ENCODE data around the gene ELF1.

Gene ELF1

DNA sequence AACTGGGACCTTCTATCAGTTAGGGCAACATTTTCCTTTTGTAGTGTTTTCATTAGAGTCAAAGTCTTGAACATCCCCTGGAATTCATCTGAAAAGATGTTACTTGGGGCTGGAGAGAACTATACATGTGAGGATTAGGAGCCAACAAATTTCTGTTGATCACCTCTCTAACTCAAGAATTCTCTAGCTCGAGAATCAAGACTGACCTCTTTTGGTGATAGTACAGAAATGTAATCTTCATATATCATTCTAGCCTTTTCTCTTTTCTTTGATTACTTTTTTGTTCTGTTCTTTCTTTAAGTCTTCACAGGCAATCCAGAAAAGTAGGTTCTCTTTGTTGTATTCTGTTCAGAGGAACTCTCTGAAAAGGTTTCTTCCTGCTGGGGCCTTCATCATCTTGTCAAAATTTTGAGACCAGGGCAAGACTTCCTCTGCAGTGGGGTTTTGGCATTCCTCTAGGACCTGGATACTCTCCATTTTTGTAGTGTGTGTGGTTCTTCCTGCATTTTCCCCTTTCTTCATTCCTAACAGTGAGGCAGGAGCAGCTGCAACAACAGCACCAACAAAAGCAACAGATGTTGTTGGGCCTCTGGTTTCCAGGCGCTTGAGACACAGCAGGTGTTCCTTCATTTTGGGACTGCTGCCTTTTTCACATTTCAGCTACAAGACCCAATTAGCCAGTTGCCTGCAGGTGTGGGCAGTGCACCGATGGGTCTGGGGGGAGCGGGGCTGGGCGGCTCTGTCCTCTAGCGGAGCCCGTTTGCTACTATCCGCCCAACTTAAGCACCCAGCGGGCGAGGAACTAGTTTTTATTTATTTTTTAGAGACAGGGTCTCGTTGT is 26.2 kb downstream of the ELF1 start:
- no peak for TF ChIP-seq EZH2phosphoT487 (IDR thresholded peaks at IDR 0.05; ENCODE audit: borderline replicate concordance)
- TF ChIP-seq, protein P1, sequence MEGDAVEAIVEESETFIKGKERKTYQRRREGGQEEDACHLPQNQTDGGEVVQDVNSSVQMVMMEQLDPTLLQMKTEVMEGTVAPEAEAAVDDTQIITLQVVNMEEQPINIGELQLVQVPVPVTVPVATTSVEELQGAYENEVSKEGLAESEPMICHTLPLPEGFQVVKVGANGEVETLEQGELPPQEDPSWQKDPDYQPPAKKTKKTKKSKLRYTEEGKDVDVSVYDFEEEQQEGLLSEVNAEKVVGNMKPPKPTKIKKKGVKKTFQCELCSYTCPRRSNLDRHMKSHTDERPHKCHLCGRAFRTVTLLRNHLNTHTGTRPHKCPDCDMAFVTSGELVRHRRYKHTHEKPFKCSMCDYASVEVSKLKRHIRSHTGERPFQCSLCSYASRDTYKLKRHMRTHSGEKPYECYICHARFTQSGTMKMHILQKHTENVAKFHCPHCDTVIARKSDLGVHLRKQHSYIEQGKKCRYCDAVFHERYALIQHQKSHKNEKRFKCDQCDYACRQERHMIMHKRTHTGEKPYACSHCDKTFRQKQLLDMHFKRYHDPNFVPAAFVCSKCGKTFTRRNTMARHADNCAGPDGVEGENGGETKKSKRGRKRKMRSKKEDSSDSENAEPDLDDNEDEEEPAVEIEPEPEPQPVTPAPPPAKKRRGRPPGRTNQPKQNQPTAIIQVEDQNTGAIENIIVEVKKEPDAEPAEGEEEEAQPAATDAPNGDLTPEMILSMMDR (conservative IDR thresholded peaks at IDR 0.05; ENCODE audit: low read length) = peak; percentile 44
- no peaks in the 10 kb centered on the region for H3K9me2 ChIP-seq (replicated peaks; ENCODE audit: low read depth, low read length)
- no peaks in the 10 kb centered on the region for H3K9me3 ChIP-seq (ENCODE audit: insufficient read depth, low read depth, low read length)
- peak overlapping the region; percentile 12 for H3K9ac ChIP-seq (ENCODE audit: low read depth, low read length, poor library complexity, severe bottlenecking)
- peaks cover 60% of the 10 kb centered on the region for H3K36me3 ChIP-seq (ENCODE audit: insufficient read depth, low read length)
- H3K4me1 ChIP-seq (ENCODE audit: insufficient read depth, low read length, poor library complexity, severe bottlenecking) = peaks cover 71% of the 10 kb centered on the region
- H3K4me3 ChIP-seq (ENCODE audit: low read length, poor library complexity, severe bottlenecking) = no peak overlapping the region
- peaks cover 100% of the 10 kb centered on the region for H4K20me1 ChIP-seq (ENCODE audit: insufficient read depth, low read length, poor library complexity, severe bottlenecking)
- H3K79me2 ChIP-seq (ENCODE audit: insufficient read depth, low read length) = peaks cover 100% of the 10 kb centered on the region
- peak overlapping the region; percentile 48 for H3K4me2 ChIP-seq (ENCODE audit: low read depth, low read length, poor library complexity, severe bottlenecking)
- no peaks in the 10 kb centered on the region for H3K27me3 ChIP-seq (ENCODE audit: insufficient read depth, low read length, poor library complexity, severe bottlenecking)
- H3F3A ChIP-seq (ENCODE audit: low read depth) = no peaks in the 10 kb centered on the region
- H2AFZ ChIP-seq (ENCODE audit: low read length) = no peak overlapping the region

DNA sequence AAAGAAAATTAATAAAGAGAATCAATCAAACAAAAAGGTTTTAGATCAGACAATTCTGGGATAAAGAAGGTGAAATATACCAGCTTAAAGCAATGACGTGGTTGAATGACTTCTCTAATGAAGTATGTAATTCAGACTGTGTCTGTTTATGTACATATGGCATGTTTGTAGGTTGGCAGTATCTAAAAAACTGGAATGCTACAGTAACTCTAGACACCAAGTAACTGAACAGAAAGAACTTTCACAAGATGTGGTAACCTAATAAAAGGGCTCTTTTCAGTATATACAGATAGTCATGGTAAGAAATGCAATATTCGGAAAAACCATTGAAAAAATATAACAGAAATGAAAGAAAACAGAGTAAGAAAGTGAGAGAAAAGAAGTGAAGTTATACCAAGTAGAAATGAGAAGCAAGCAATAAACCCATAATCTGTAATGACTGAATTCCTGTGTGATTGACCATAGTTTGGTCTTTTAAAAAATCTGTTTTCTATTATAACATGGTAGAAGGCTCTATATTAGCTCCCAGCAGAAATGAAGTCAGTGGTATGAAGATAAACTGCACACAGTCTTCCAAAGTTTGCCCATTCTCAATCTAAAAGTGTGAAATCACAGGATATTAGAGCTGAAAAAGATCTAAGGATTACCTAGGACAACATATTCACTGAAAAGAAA is 31.4 kb downstream of the ELF1 start:
- peak overlapping the region; percentile 22 for H3K9ac ChIP-seq (ENCODE audit: low read depth, low read length, poor library complexity, severe bottlenecking)
- H3K4me2 ChIP-seq (ENCODE audit: low read depth, low read length, poor library complexity, severe bottlenecking) = peak overlapping the region; percentile 37
- TF ChIP-seq EZH2phosphoT487 (IDR thresholded peaks at IDR 0.05; ENCODE audit: borderline replicate concordance) = no peak
- TF ChIP-seq, protein P1 (conservative IDR thresholded peaks at IDR 0.05; ENCODE audit: low read length) = no peak
- no peaks in the 10 kb centered on the region for H3K9me3 ChIP-seq (ENCODE audit: insufficient read depth, low read depth, low read length)
- H4K20me1 ChIP-seq (ENCODE audit: insufficient read depth, low read length, poor library complexity, severe bottlenecking) = peaks cover 92% of the 10 kb centered on the region
- H3F3A ChIP-seq (ENCODE audit: low read depth) = peaks cover 12% of the 10 kb centered on the region
- peaks cover 70% of the 10 kb centered on the region for H3K4me1 ChIP-seq (ENCODE audit: insufficient read depth, low read length, poor library complexity, severe bottlenecking)
- peaks cover 24% of the 10 kb centered on the region for H3K36me3 ChIP-seq (ENCODE audit: insufficient read depth, low read length)
- H3K4me3 ChIP-seq (ENCODE audit: low read length, poor library complexity, severe bottlenecking) = no peak overlapping the region
- H3K79me2 ChIP-seq (ENCODE audit: insufficient read depth, low read length) = peaks cover 100% of the 10 kb centered on the region
- H3K9me2 ChIP-seq (replicated peaks; ENCODE audit: low read depth, low read length) = no peaks in the 10 kb centered on the region
- no peak overlapping the region for H2AFZ ChIP-seq (ENCODE audit: low read length)
- H3K27me3 ChIP-seq (ENCODE audit: insufficient read depth, low read length, poor library complexity, severe bottlenecking) = no peaks in the 10 kb centered on the region

DNA sequence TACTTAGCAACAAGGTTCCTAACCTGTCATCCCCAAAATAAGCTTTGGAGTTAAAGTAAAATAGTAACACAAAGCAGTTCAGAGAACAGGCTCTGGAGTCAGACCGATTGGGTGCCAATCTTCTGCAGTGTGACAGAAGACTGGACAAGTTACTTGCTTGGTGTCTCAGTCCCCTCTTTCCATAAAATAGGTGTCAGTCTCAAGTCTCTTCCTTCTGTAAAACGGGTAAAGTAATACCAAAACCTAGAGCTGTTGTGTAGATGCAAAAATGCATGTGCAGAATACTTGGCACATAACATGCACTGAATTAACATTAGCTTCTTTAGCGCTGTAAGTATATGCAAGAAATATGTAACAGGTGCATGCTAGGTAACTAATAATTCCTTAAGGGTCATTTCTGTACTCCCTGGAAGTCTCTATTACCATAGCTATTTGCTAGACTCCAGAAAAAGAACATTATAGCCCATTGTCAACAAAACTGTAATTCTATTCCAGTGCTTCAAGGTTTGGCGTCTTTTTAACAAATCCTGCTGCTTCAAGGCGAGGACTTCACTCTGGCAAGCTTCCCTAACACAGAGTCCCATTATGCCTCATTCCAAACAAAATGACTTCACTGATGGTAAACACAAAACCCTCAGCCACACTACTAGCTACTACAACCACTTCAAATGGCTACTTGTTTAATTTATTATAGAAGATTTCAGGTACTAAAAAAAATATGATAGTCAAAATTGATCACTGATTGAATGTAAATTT is 32.8 kb downstream of the ELF1 start:
- Histone ChIP-seq H3F3A (ENCODE audit: low read depth) (peaks cover 19% of the 10 kb centered on the region), H3K9me2 (replicated peaks; ENCODE audit: low read depth, low read length) (no peaks in the 10 kb centered on the region), H3K4me3 (ENCODE audit: low read length, poor library complexity, severe bottlenecking) (peak overlapping the region; percentile 79), H3K9me3 (ENCODE audit: insufficient read depth, low read depth, low read length) (no peaks in the 10 kb centered on the region), H3K36me3 (ENCODE audit: insufficient read depth, low read length) (peaks cover 20% of the 10 kb centered on the region), H3K27me3 (ENCODE audit: insufficient read depth, low read length, poor library complexity, severe bottlenecking) (no peaks in the 10 kb centered on the region), H2AFZ (ENCODE audit: low read length) (no peak overlapping the region), H3K4me2 (ENCODE audit: low read depth, low read length, poor library complexity, severe bottlenecking) (peak overlapping the region; percentile 94), H4K20me1 (ENCODE audit: insufficient read depth, low read length, poor library complexity, severe bottlenecking) (peaks cover 91% of the 10 kb centered on the region), H3K79me2 (ENCODE audit: insufficient read depth, low read length) (peaks cover 98% of the 10 kb centered on the region), H3K4me1 (ENCODE audit: insufficient read depth, low read length, poor library complexity, severe bottlenecking) (peaks cover 70% of the 10 kb centered on the region), H3K9ac (ENCODE audit: low read depth, low read length, poor library complexity, severe bottlenecking) (peak overlapping the region; percentile 81)
- TF ChIP-seq, protein P1 (conservative IDR thresholded peaks at IDR 0.05; ENCODE audit: low read length) = no peak
- TF ChIP-seq EZH2phosphoT487 (IDR thresholded peaks at IDR 0.05; ENCODE audit: borderline replicate concordance) = no peak
